Mammary epithelial cell (primary cell): ENCODE measurements around the gene RNF183.

Experiments
- EZH2 ChIP-seq: IDR thresholded peaks from 2 replicates; pipeline ENCODE4 v1.6.1; 2012; ENCODE audit warnings: low read length, inconsistent platforms, borderline replicate concordance
- TF ChIP-seq, protein P1 (sequence below), 2 donors: IDR thresholded peaks in 1 of 2; conservative IDR thresholded peaks in 1 of 2; 2 replicates each; pipeline ENCODE4 v1.5.1; 2011 to 2012; ENCODE audit warnings: inconsistent platforms in 2 of 2, low read length in 2 of 2, mild to moderate bottlenecking in 2 of 2, control low read depth in 1 of 2, low read depth in 1 of 2; ENCODE audit not compliant: insufficient read depth in 1 of 2; ENCODE audit errors: extremely low read depth in 1 of 2

- TF ChIP-seq, protein P1, sequence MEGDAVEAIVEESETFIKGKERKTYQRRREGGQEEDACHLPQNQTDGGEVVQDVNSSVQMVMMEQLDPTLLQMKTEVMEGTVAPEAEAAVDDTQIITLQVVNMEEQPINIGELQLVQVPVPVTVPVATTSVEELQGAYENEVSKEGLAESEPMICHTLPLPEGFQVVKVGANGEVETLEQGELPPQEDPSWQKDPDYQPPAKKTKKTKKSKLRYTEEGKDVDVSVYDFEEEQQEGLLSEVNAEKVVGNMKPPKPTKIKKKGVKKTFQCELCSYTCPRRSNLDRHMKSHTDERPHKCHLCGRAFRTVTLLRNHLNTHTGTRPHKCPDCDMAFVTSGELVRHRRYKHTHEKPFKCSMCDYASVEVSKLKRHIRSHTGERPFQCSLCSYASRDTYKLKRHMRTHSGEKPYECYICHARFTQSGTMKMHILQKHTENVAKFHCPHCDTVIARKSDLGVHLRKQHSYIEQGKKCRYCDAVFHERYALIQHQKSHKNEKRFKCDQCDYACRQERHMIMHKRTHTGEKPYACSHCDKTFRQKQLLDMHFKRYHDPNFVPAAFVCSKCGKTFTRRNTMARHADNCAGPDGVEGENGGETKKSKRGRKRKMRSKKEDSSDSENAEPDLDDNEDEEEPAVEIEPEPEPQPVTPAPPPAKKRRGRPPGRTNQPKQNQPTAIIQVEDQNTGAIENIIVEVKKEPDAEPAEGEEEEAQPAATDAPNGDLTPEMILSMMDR (conservative IDR thresholded peaks at IDR 0.05 in 1 of 2, IDR thresholded peaks at IDR 0.05 in 1 of 2; ENCODE audit: extremely low read depth in 1 of 2, insufficient read depth in 1 of 2, low read depth in 1 of 2, low read length in 2 of 2): no peak
- TF ChIP-seq EZH2: no peak
Observed at GRCh38 chr9:113340011-113340699, 37.0 kb upstream of the RNF183 start, which contains the start of gene WDR31.
